H1 (cell line): ENCODE data around the gene ZBTB38. TPM values are rescaled to one million over a fixed set of nuclear protein-coding genes. Genes with fewer than 3 reads are reported as not detected.

ENCODE experiments used
- CTCF ChIA-PET: fragments of 300-600 bp; sonication (Branson Sonifier 250); formaldehyde crosslinking; loops from one replicate; lab custom pipeline; 2021; ENCODE audit not compliant: partially characterized antibody; lab: Charles Lee
- POLR2A ChIA-PET: fragments of 300-600 bp; sonication (Branson Sonifier 250); formaldehyde crosslinking; loops from one replicate; lab custom pipeline; 2021; ENCODE audit warnings: inconsistent platforms; ENCODE audit not compliant: partially characterized antibody; lab: Charles Lee
- DNase-seq, 2 experiments: peaks; one replicate each; pipeline versions ENCODE4 v3.0.0 to v3.0.0-alpha.2; 2010 to 2022; ENCODE audit warnings: low spot score in 2 of 2, low read depth in 1 of 2, mixed read lengths in 1 of 2
- FAIRE-seq: peaks from 2 replicates; lab custom pipeline; 2011; peaks lifted over from hg19 to GRCh38; lab: Jason Lieb, UNC
- H2AFZ ChIP-seq: 2 replicates; pipeline ENCODE4 v1.8.1; 2012; ENCODE audit warnings: low read length, inconsistent platforms
- H2AK5ac ChIP-seq: 2 replicates; pipeline ENCODE4 v1.6.1; 2013; ENCODE audit warnings: low read depth, low read length
- H2BK120ac ChIP-seq: replicated peaks from 2 replicates; pipeline ENCODE3; 2013; ENCODE audit warnings: low read depth, low read length, inconsistent platforms
- H2BK12ac ChIP-seq: 2 replicates; pipeline ENCODE4 v1.6.1; 2013; ENCODE audit warnings: low read depth, low read length
- H2BK15ac ChIP-seq: 2 replicates; pipeline ENCODE4 v1.6.1; 2013; ENCODE audit warnings: low read length
- H2BK20ac ChIP-seq: 2 replicates; pipeline ENCODE4 v1.6.1; 2013; ENCODE audit warnings: low read length
- H2BK5ac ChIP-seq: 2 replicates; pipeline ENCODE4 v1.6.1; 2013; ENCODE audit warnings: low read depth, low read length
- H3K14ac ChIP-seq: 2 replicates; pipeline ENCODE4 v1.6.1; 2013; ENCODE audit warnings: inconsistent platforms; ENCODE audit not compliant: insufficient read length
- H3K18ac ChIP-seq: 2 replicates; pipeline ENCODE4 v1.6.1; 2013; ENCODE audit warnings: low read length; ENCODE audit errors: extremely low read depth
- H3K23ac ChIP-seq: 2 replicates; pipeline ENCODE4 v1.6.1; 2013; ENCODE audit warnings: inconsistent platforms; ENCODE audit not compliant: insufficient read length
- H3K23me2 ChIP-seq: 2 replicates; pipeline ENCODE4 v1.6.1; 2013; ENCODE audit warnings: low read depth, low read length
- H3K27ac ChIP-seq: 2 replicates; pipeline ENCODE4 v1.6.1; 2011; ENCODE audit warnings: low read depth, low read length, inconsistent platforms
- H3K27me3 ChIP-seq, 4 experiments: replicated peaks in 1 of 4; 1 replicate in 1 of 4; 2 replicates in 3 of 4; pipeline versions ENCODE4 v1.6.1 to v1.8.1; 2011 to 2013; ENCODE audit warnings: low read length in 3 of 4, mild to moderate bottlenecking in 3 of 4, inconsistent platforms in 2 of 4, mixed read lengths in 2 of 4, moderate library complexity in 1 of 4; ENCODE audit not compliant: control insufficient read depth in 3 of 4, insufficient read depth in 3 of 4; ENCODE audit errors: extremely low read depth in 1 of 4
- H3K36me3 ChIP-seq, 4 experiments: 2 replicates each; pipeline versions ENCODE4 v1.6.1 to v1.8.1; 2011 to 2013; ENCODE audit warnings: mild to moderate bottlenecking in 4 of 4, low read length in 3 of 4, moderate library complexity in 2 of 4, control low read depth in 1 of 4, inconsistent platforms in 1 of 4; ENCODE audit not compliant: insufficient read depth in 4 of 4, control insufficient read depth in 2 of 4
- H3K4ac ChIP-seq: replicated peaks from 2 replicates; pipeline ENCODE3; 2013; ENCODE audit warnings: low read length, low read depth, mixed read lengths, inconsistent platforms; ENCODE audit not compliant: insufficient read length
- H3K4me1 ChIP-seq, 4 experiments: replicated peaks in 1 of 4; 1 replicate in 1 of 4; 2 replicates in 3 of 4; pipeline versions ENCODE4 v1.6.1 to v1.8.1; 2011 to 2013; ENCODE audit warnings: low read length in 3 of 4, inconsistent platforms in 2 of 4, mixed read lengths in 1 of 4; ENCODE audit not compliant: insufficient read depth in 4 of 4, control insufficient read depth in 3 of 4
- H3K4me2 ChIP-seq, 2 experiments: 2 replicates each; pipeline versions ENCODE4 v1.6.1 to v1.8.1; 2011 to 2013; ENCODE audit warnings: low read depth in 2 of 2, low read length in 2 of 2, control low read depth in 1 of 2, inconsistent platforms in 1 of 2, mild to moderate bottlenecking in 1 of 2; ENCODE audit not compliant: insufficient read depth in 1 of 2
- H3K4me3 ChIP-seq, 4 experiments: fragments of 200-600, 300-600 bp in 1 of 4; sonication (generic), shearing (Covaris generic), sonication (Bioruptor Twin) in 1 of 4; 2 replicates each; pipeline versions ENCODE4 v1.5.1 to v1.8.1; 2011 to 2016; ENCODE audit warnings: low read length in 4 of 4, low read depth in 3 of 4, control low read depth in 2 of 4, inconsistent platforms in 2 of 4, mild to moderate bottlenecking in 2 of 4, mixed read lengths in 1 of 4, moderate library complexity in 1 of 4; ENCODE audit not compliant: insufficient read depth in 2 of 4; ENCODE audit errors: extremely low read depth in 1 of 4
- H3K56ac ChIP-seq: replicated peaks from 2 replicates; pipeline ENCODE3; 2013; ENCODE audit warnings: low read depth, mild to moderate bottlenecking, mixed read lengths, low read length, inconsistent platforms; ENCODE audit not compliant: insufficient read length
- H3K79me1 ChIP-seq: 2 replicates; pipeline ENCODE4 v1.6.1; 2013; ENCODE audit warnings: low read depth, low read length, control low read depth
- H3K79me2 ChIP-seq, 2 experiments: 2 replicates each; pipeline versions ENCODE4 v1.6.1 to v1.8.1; 2012 to 2013; ENCODE audit warnings: low read length in 2 of 2, mild to moderate bottlenecking in 2 of 2, inconsistent platforms in 1 of 2; ENCODE audit not compliant: insufficient read depth in 2 of 2, control insufficient read depth in 1 of 2
- H3K9ac ChIP-seq, 4 experiments: replicated peaks in 1 of 4; 1 replicate in 1 of 4; 2 replicates in 3 of 4; pipeline versions ENCODE4 v1.6.1 to v1.8.1; 2011 to 2013; ENCODE audit warnings: low read depth in 3 of 4, low read length in 3 of 4, control low read depth in 2 of 4, mild to moderate bottlenecking in 2 of 4, moderate library complexity in 2 of 4, inconsistent platforms in 1 of 4; ENCODE audit errors: extremely low read depth in 1 of 4
- H3K9me3 ChIP-seq, 2 experiments: 2 replicates each; pipeline versions ENCODE4 v1.6.1 to v1.8.1; 2012 to 2013; ENCODE audit warnings: mild to moderate bottlenecking in 2 of 2, moderate library complexity in 2 of 2, control low read depth in 1 of 2, inconsistent platforms in 1 of 2, low read depth in 1 of 2, low read length in 1 of 2, mixed read lengths in 1 of 2; ENCODE audit not compliant: insufficient read depth in 2 of 2
- H4K20me1 ChIP-seq, 2 experiments: replicated peaks in 1 of 2; 2 replicates each; pipeline versions ENCODE3 to v1.8.1; 2011 to 2013; ENCODE audit warnings: inconsistent platforms in 2 of 2, low read length in 2 of 2, mild to moderate bottlenecking in 1 of 2; ENCODE audit not compliant: insufficient read depth in 2 of 2, control insufficient read depth in 1 of 2
- H4K5ac ChIP-seq: 2 replicates; pipeline ENCODE4 v1.6.1; 2013; ENCODE audit warnings: low read length, low read depth, mixed read lengths, inconsistent platforms; ENCODE audit not compliant: insufficient read length
- H4K8ac ChIP-seq: 2 replicates; pipeline ENCODE4 v1.8.0; 2013; ENCODE audit warnings: mild to moderate bottlenecking, moderate library complexity, low read length, inconsistent platforms; ENCODE audit not compliant: insufficient read depth; ENCODE audit errors: extremely low read depth
- H4K91ac ChIP-seq: replicated peaks from 2 replicates; pipeline ENCODE3; 2013; ENCODE audit warnings: low read length, mixed read lengths, inconsistent platforms; ENCODE audit not compliant: insufficient read length
- ASH2L ChIP-seq: fragments of 200-600, 300-600 bp; sonication (generic); IDR thresholded peaks from one replicate; pipeline ENCODE4 v1.7.1; 2017; ENCODE audit warnings: low read length
- BRCA1 ChIP-seq: IDR thresholded peaks from 2 replicates; pipeline ENCODE4 v1.6.1; 2012; ENCODE audit warnings: low read depth, low read length, improper control_type of control experiment
- CBX8 ChIP-seq: fragments of 300-800, 300-1000 bp; sonication (generic); IDR thresholded peaks from 2 replicates; pipeline ENCODE4 v1.7.1; 2016; ENCODE audit warnings: low read depth, low read length, borderline replicate concordance
- CHD1 ChIP-seq: IDR thresholded peaks from 2 replicates; pipeline ENCODE4 v1.6.1; 2012; ENCODE audit warnings: low read depth, low read length, improper control_type of control experiment
- EGR1 ChIP-seq: IDR thresholded peaks from 2 replicates; pipeline ENCODE4 v1.6.1; 2011; ENCODE audit warnings: low read depth, low read length, borderline replicate concordance
- GABPA ChIP-seq: IDR thresholded peaks from 2 replicates; pipeline ENCODE4 v1.6.1; 2011; ENCODE audit warnings: mild to moderate bottlenecking, low read length, moderate library complexity, borderline replicate concordance; ENCODE audit not compliant: insufficient read depth
- HDAC2 ChIP-seq, 2 experiments: fragments of 300-600 bp in 1 of 2; sonication (generic) in 1 of 2; IDR thresholded peaks; 2 replicates each; pipeline ENCODE4 v1.6.1; 2011 to 2012; ENCODE audit warnings: low read depth in 2 of 2, low read length in 2 of 2, mild to moderate bottlenecking in 2 of 2, moderate library complexity in 2 of 2, borderline replicate concordance in 1 of 2, inconsistent platforms in 1 of 2
- KDM4A ChIP-seq: IDR thresholded peaks from one replicate; pipeline ENCODE4 v1.7.1; 2012; ENCODE audit warnings: low read depth, mild to moderate bottlenecking, moderate library complexity, low read length, inconsistent platforms; ENCODE audit not compliant: severe bottlenecking
- RAD21 ChIP-seq, 2 experiments: IDR thresholded peaks in 1 of 2; conservative IDR thresholded peaks in 1 of 2; 2 replicates each; pipeline ENCODE4 v1.6.1; 2011; ENCODE audit warnings: low read depth in 2 of 2, low read length in 2 of 2, improper control_type of control experiment in 1 of 2, inconsistent platforms in 1 of 2, mild to moderate bottlenecking in 1 of 2, moderate library complexity in 1 of 2
- RBBP5 ChIP-seq: IDR thresholded peaks from 2 replicates; pipeline ENCODE4 v1.7.1; 2012; ENCODE audit warnings: low read depth, mild to moderate bottlenecking, inconsistent platforms, low read length, moderate library complexity, borderline replicate concordance
- SIN3A ChIP-seq, 2 experiments: IDR thresholded peaks in 1 of 2; conservative IDR thresholded peaks in 1 of 2; 2 replicates each; pipeline ENCODE4 v1.6.1; 2011 to 2012; ENCODE audit warnings: low read length in 2 of 2, improper control_type of control experiment in 1 of 2, low read depth in 1 of 2, mild to moderate bottlenecking in 1 of 2
- SP2 ChIP-seq: IDR thresholded peaks from 2 replicates; pipeline ENCODE4 v1.6.1; 2012; ENCODE audit warnings: mild to moderate bottlenecking, low read length, inconsistent platforms
- SP4 ChIP-seq: IDR thresholded peaks from 2 replicates; pipeline ENCODE4 v1.6.1; 2012; ENCODE audit warnings: low read length, inconsistent platforms
- TBP ChIP-seq: IDR thresholded peaks from 2 replicates; pipeline ENCODE4 v1.6.1; 2011; ENCODE audit warnings: low read depth, low read length, improper control_type of control experiment
- WGBS, 2 experiments: shearing (Covaris generic) in 1 of 2; methylation state at CpG; one replicate each; pipeline versions ENCODE4 v1.1.6 to v1.1.7; 2013 to 2015; ENCODE audit warnings: low lambda C conversion rate in 2 of 2, mixed read lengths in 2 of 2, inconsistent platforms in 1 of 2, low coverage in 1 of 2, missing lambda C conversion rate in 1 of 2; ENCODE audit not compliant: insufficient replicate concordance in 2 of 2, insufficient coverage in 1 of 2, insufficient read length in 1 of 2; ENCODE audit errors: extremely low coverage in 1 of 2, missing lambda C conversion rate in 1 of 2; 5-methylcytosine and 5-hydroxymethylcytosine counted together
- polyA plus RNA-seq, 7 experiments: library from polyadenylated mRNA; depleted of rRNA in 3 of 7; stranded (reverse) in 5 of 7; unstranded in 2 of 7; fragments of >200 nt in 5 of 7; fragments of 200-250 nt in 2 of 7; gene quantifications; 1 replicate in 5 of 7; 2 replicates in 1 of 7; 4 replicates in 1 of 7; pipeline versions ENCODE4 v1.2.1 to v1.2.3, GENCODE V29; 2011 to 2013; ENCODE audit warnings: missing spikeins in 2 of 7, mixed read lengths in 2 of 7
- total RNA-seq: library from RNA; stranded (reverse); fragmentation: NEBNext Ultra II Directional; extraction: Animal tissue kit (Norgen Biotek cat#: 25700); gene quantifications from 2 replicates; pipeline ENCODE4 v1.2.1, GENCODE V29; 2021

ZBTB38 gene
- total and polyA plus RNA-seq, 2 of the 8 experiments (the other 6 are each of a cell fraction or from before 2014, with no cell fraction given): 4.4 to 10.5 TPM

- Histone ChIP-seq H3K4me2 (no peak overlapping the region), H3K27ac (no peak overlapping the region), H3K79me2 (no peaks in the 10 kb centered on the region), H3K4me3 (no peak overlapping the region), H3K4me1 (no peaks in the 10 kb centered on the region), H2AK5ac (no peak overlapping the region), H4K20me1 (no peaks in the 10 kb centered on the region), H2BK15ac (no peak overlapping the region), H3K9ac (no peak overlapping the region), H2BK12ac (no peak overlapping the region), H2BK20ac (no peak overlapping the region), H4K91ac (no peak overlapping the region), H3K4ac (no peak overlapping the region), H3K23me2 (no peaks in the 10 kb centered on the region), H2AFZ (no peak overlapping the region), H3K79me1 (no peaks in the 10 kb centered on the region), H2BK120ac (no peak overlapping the region), H2BK5ac (no peak overlapping the region), H3K56ac (no peak overlapping the region), H3K23ac (no peak overlapping the region), H3K9me3 (no peaks in the 10 kb centered on the region), H4K8ac (no peak overlapping the region), H3K18ac (no peak overlapping the region), H4K5ac (no peak overlapping the region), H3K14ac (no peak overlapping the region), H3K27me3 (no peaks in the 10 kb centered on the region), H3K36me3 (no peaks in the 10 kb centered on the region)
- no peak for FAIRE-seq
- no peak for DNase-seq
- POLR2A ChIA-PET: interaction anchor here (1.4 kb wide), 1 partner anchor 9 kb away, joined by 4 read pairs; no protein-coding TSS in a partner anchor
- CTCF ChIA-PET: interaction anchor here (0.6 to 5.1 kb wide), 13 partner anchors 8 to 135 kb away, joined by 3 to 42 read pairs (median 4); no protein-coding TSS in a partner anchor
- WGBS, 2 experiments: 87% methylated on average over 3 of the region's 3 CpGs; no CpG with 5 or more reads in 1 of the 2 experiments
- TF ChIP-seq HDAC2 (IDR thresholded peaks at IDR 0.05; ENCODE audit: borderline replicate concordance in 1 of 2, low read depth in 2 of 2, low read length in 2 of 2) (no peak), ASH2L (no peak), KDM4A (no peak), BRCA1 (no peak), SIN3A (conservative IDR thresholded peaks at IDR 0.05 in 1 of 2, IDR thresholded peaks at IDR 0.05 in 1 of 2; ENCODE audit: low read depth in 1 of 2, low read length in 2 of 2) (no peak), EGR1 (no peak), RBBP5 (no peak), TBP (no peak), CBX8 (no peak), SP4 (no peak), GABPA (no peak), SP2 (no peak), CHD1 (no peak), RAD21 (IDR thresholded peaks at IDR 0.05 in 1 of 2, conservative IDR thresholded peaks at IDR 0.05 in 1 of 2; ENCODE audit: low read depth in 2 of 2, low read length in 2 of 2) (no peak)
Observed at GRCh38 chr3:141354517-141354916, 13.8 kb upstream of the ZBTB38 start.
